ENCODE measurements around the gene HTRA1.

The HTRA1 gene

DNA sequence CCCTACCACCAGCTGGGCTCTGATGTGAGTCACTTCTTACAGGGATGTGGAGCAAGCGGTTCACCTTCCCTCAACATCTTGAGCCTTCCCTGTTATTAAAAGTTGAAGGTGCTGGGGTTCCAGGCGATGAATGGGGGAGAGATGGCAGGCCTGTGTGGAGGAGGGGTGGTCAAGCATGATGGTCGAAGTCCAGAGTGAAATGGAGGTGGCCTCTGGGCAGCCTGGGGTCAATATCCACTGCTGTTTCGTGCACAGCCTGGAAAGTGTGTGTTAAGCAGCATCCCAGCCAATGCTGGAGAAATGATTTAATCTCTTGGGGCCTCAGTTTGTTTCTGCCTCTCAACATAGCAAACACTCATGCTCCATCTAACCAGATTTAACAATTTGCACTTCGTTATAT lies 65.5 kb downstream of the HTRA1 start:
- no peak overlapping the region for H3K27ac ChIP-seq (ENCODE audit: low read depth, low read length, poor library complexity, severe bottlenecking)
- no peaks in the 10 kb centered on the region; the same call in 1 of the 2 replicates for H3K27me3 ChIP-seq (ENCODE audit: insufficient read depth, low read length)
- no peaks in the 10 kb centered on the region for H3F3A ChIP-seq (ENCODE audit: insufficient read depth, low read length)
- H3K79me2 ChIP-seq (ENCODE audit: insufficient read depth, low read length), result no peaks in the 10 kb centered on the region
- no peaks in the 10 kb centered on the region for H3K9me3 ChIP-seq (ENCODE audit: low read length)
- H4K20me1 ChIP-seq (ENCODE audit: insufficient read depth, low read length), result no peaks in the 10 kb centered on the region
- TF ChIP-seq, protein P1, sequence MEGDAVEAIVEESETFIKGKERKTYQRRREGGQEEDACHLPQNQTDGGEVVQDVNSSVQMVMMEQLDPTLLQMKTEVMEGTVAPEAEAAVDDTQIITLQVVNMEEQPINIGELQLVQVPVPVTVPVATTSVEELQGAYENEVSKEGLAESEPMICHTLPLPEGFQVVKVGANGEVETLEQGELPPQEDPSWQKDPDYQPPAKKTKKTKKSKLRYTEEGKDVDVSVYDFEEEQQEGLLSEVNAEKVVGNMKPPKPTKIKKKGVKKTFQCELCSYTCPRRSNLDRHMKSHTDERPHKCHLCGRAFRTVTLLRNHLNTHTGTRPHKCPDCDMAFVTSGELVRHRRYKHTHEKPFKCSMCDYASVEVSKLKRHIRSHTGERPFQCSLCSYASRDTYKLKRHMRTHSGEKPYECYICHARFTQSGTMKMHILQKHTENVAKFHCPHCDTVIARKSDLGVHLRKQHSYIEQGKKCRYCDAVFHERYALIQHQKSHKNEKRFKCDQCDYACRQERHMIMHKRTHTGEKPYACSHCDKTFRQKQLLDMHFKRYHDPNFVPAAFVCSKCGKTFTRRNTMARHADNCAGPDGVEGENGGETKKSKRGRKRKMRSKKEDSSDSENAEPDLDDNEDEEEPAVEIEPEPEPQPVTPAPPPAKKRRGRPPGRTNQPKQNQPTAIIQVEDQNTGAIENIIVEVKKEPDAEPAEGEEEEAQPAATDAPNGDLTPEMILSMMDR (IDR thresholded peaks at IDR 0.05; ENCODE audit: low read length), result no peak
- no peak for TF ChIP-seq EZH2 (IDR thresholded peaks at IDR 0.05; ENCODE audit: borderline replicate concordance, low read length)
- no peaks in the 10 kb centered on the region for H3K9me2 ChIP-seq (ENCODE audit: low read depth, low read length)
- no peak overlapping the region for H3K9ac ChIP-seq (ENCODE audit: low read length)
- H3K36me3 ChIP-seq (ENCODE audit: insufficient read depth, low read length), result no peaks in the 10 kb centered on the region
- H3K4me3 ChIP-seq (ENCODE audit: low read depth, low read length, poor library complexity, severe bottlenecking), result no peak overlapping the region
- no peaks in the 10 kb centered on the region for H3K4me1 ChIP-seq (ENCODE audit: insufficient read depth, low read length, severe bottlenecking)
- H3K4me2 ChIP-seq (ENCODE audit: low read length), result no peak overlapping the region
- no peak overlapping the region for H2AFZ ChIP-seq (ENCODE audit: low read length)

DNA sequence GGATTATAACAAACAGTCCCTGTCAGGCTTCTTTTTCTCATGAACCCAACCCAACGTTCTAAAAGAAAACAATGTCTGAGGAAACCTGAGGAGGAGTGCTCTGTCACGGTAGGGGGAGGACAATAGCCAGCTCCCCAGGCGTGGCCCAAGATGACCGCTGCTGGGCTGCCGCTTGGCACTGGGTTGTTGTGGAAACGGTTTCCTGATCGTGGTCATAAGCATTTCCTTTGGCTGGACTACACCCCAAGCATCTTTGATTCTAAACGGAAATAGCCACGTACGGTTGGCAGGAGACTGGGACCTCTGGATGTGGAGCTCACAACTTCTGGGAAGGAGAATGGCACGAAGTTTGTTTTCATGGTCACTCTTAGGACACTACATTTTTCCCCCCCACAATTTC lies 68.8 kb downstream of the HTRA1 start:
- H3K9ac ChIP-seq (ENCODE audit: low read length), result no peak overlapping the region
- no peaks in the 10 kb centered on the region for H3K79me2 ChIP-seq (ENCODE audit: insufficient read depth, low read length)
- no peaks in the 10 kb centered on the region for H4K20me1 ChIP-seq (ENCODE audit: insufficient read depth, low read length)
- TF ChIP-seq EZH2 (IDR thresholded peaks at IDR 0.05; ENCODE audit: borderline replicate concordance, low read length), result no peak
- TF ChIP-seq, protein P1 (IDR thresholded peaks at IDR 0.05; ENCODE audit: low read length), result no peak
- H3K4me2 ChIP-seq (ENCODE audit: low read length), result no peak overlapping the region
- no peak overlapping the region for H2AFZ ChIP-seq (ENCODE audit: low read length)
- H3K36me3 ChIP-seq (ENCODE audit: insufficient read depth, low read length), result no peaks in the 10 kb centered on the region
- no peaks in the 10 kb centered on the region; the same call in 1 of the 2 replicates for H3K27me3 ChIP-seq (ENCODE audit: insufficient read depth, low read length)
- H3K27ac ChIP-seq (ENCODE audit: low read depth, low read length, poor library complexity, severe bottlenecking), result no peak overlapping the region
- H3K4me1 ChIP-seq (ENCODE audit: insufficient read depth, low read length, severe bottlenecking), result no peaks in the 10 kb centered on the region
- no peaks in the 10 kb centered on the region for H3K9me2 ChIP-seq (ENCODE audit: low read depth, low read length)
- H3K9me3 ChIP-seq (ENCODE audit: low read length), result no peaks in the 10 kb centered on the region
- H3K4me3 ChIP-seq (ENCODE audit: low read depth, low read length, poor library complexity, severe bottlenecking), result no peak overlapping the region
- H3F3A ChIP-seq (ENCODE audit: insufficient read depth, low read length), result no peaks in the 10 kb centered on the region

DNA sequence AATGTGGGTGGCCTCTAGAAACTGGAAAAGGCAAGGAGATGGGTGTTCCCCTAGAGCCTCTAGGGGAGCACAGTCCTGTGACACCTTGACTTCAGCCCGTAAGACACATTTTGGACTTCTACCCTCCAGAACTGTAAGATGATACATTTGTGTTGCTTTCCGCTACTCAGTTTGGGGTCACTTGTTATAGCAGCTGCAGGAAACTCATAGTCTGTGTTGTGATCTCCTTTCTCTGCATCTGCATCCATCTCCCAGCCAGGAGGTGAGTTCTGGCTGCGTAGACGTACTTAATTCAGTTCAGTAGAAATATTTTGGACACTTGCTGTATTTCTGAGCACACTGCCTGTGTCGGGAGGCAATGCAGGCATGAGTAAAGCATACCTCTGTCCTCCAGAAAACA lies 69.9 kb downstream of the HTRA1 start:
- Histone ChIP-seq H3K9me3 (ENCODE audit: low read length) (no peaks in the 10 kb centered on the region), H3K4me2 (ENCODE audit: low read length) (no peak overlapping the region), H3K27ac (ENCODE audit: low read depth, low read length, poor library complexity, severe bottlenecking) (no peak overlapping the region), H3K79me2 (ENCODE audit: insufficient read depth, low read length) (no peaks in the 10 kb centered on the region), H3K4me3 (ENCODE audit: low read depth, low read length, poor library complexity, severe bottlenecking) (no peak overlapping the region), H3K27me3 (ENCODE audit: insufficient read depth, low read length) (no peaks in the 10 kb centered on the region; the same call in 1 of the 2 replicates), H3K9ac (ENCODE audit: low read length) (no peak overlapping the region), H2AFZ (ENCODE audit: low read length) (no peak overlapping the region), H4K20me1 (ENCODE audit: insufficient read depth, low read length) (no peaks in the 10 kb centered on the region), H3F3A (ENCODE audit: insufficient read depth, low read length) (no peaks in the 10 kb centered on the region), H3K36me3 (ENCODE audit: insufficient read depth, low read length) (no peaks in the 10 kb centered on the region), H3K9me2 (ENCODE audit: low read depth, low read length) (no peaks in the 10 kb centered on the region), H3K4me1 (ENCODE audit: insufficient read depth, low read length, severe bottlenecking) (no peaks in the 10 kb centered on the region)
- TF ChIP-seq EZH2 (IDR thresholded peaks at IDR 0.05; ENCODE audit: borderline replicate concordance, low read length), result no peak
- TF ChIP-seq, protein P1 (IDR thresholded peaks at IDR 0.05; ENCODE audit: low read length), result no peak
